ENCODE results near the gene NHLH1. TPM values are rescaled to one million over a fixed set of nuclear protein-coding genes. Genes with fewer than 3 reads are reported as not detected.

The NHLH1 gene
- total and polyA plus RNA-seq, 4 donors, result 0.08 TPM; not detected in 3

DNA sequence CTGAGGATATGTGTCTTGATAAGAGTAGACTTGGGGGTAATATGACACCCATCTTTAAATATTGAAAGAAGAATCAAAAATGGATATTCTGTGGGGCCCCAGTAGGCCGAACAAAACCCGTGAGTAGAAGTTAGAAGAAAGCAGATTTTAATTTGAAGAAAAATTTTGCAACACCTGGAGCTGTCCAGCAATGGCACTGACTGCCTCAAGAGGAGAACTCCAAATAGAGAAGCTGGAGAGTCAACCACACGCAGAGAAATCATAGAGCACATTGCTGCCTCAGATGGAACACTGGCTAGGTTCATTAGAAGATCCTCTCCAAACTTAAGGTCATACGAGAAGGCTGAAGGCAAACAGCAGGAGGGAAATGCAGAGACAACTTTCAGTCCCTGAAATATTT is 6.8 kb downstream of the NHLH1 start:
- no peaks in the 10 kb centered on the region for H3K36me3 ChIP-seq (ENCODE audit: control insufficient read depth in 4 of 4, insufficient read depth in 3 of 4, low read depth in 1 of 4, low read length in 3 of 4)
- no peak overlapping the region for H3K9ac ChIP-seq (ENCODE audit: low read depth in 1 of 2, low read length in 2 of 2)
- TF ChIP-seq, protein P1, sequence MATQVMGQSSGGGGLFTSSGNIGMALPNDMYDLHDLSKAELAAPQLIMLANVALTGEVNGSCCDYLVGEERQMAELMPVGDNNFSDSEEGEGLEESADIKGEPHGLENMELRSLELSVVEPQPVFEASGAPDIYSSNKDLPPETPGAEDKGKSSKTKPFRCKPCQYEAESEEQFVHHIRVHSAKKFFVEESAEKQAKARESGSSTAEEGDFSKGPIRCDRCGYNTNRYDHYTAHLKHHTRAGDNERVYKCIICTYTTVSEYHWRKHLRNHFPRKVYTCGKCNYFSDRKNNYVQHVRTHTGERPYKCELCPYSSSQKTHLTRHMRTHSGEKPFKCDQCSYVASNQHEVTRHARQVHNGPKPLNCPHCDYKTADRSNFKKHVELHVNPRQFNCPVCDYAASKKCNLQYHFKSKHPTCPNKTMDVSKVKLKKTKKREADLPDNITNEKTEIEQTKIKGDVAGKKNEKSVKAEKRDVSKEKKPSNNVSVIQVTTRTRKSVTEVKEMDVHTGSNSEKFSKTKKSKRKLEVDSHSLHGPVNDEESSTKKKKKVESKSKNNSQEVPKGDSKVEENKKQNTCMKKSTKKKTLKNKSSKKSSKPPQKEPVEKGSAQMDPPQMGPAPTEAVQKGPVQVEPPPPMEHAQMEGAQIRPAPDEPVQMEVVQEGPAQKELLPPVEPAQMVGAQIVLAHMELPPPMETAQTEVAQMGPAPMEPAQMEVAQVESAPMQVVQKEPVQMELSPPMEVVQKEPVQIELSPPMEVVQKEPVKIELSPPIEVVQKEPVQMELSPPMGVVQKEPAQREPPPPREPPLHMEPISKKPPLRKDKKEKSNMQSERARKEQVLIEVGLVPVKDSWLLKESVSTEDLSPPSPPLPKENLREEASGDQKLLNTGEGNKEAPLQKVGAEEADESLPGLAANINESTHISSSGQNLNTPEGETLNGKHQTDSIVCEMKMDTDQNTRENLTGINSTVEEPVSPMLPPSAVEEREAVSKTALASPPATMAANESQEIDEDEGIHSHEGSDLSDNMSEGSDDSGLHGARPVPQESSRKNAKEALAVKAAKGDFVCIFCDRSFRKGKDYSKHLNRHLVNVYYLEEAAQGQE (IDR thresholded peaks at IDR 0.05), result peak; percentile 85
- no peak for TF ChIP-seq TAF1 (conservative IDR thresholded peaks at IDR 0.05)
- 90% methylated on average over 4 of the region's 4 CpGs for whole genome bisulfite sequencing
- H3K9me3 ChIP-seq (ENCODE audit: control insufficient read depth in 4 of 4, low read length in 3 of 4), result no peaks in the 10 kb centered on the region
- peaks cover 0 to 7% (median 1%) of the 10 kb centered on the region in 4 donors for H3K4me1 ChIP-seq (ENCODE audit: control insufficient read depth in 4 of 4, insufficient read depth in 4 of 4, low read length in 3 of 4)
- no peak for DNase-seq (ENCODE audit: low spot score)
- H3K4me3 ChIP-seq (ENCODE audit: low read depth in 1 of 3, low read length in 3 of 3), result no peak overlapping the region
- no peaks in the 10 kb centered on the region for H3K27me3 ChIP-seq (ENCODE audit: control insufficient read depth in 4 of 4, insufficient read depth in 4 of 4, low read length in 3 of 4)
- no peak overlapping the region for H3K27ac ChIP-seq (ENCODE audit: low read depth in 1 of 2, low read length in 2 of 2)

DNA sequence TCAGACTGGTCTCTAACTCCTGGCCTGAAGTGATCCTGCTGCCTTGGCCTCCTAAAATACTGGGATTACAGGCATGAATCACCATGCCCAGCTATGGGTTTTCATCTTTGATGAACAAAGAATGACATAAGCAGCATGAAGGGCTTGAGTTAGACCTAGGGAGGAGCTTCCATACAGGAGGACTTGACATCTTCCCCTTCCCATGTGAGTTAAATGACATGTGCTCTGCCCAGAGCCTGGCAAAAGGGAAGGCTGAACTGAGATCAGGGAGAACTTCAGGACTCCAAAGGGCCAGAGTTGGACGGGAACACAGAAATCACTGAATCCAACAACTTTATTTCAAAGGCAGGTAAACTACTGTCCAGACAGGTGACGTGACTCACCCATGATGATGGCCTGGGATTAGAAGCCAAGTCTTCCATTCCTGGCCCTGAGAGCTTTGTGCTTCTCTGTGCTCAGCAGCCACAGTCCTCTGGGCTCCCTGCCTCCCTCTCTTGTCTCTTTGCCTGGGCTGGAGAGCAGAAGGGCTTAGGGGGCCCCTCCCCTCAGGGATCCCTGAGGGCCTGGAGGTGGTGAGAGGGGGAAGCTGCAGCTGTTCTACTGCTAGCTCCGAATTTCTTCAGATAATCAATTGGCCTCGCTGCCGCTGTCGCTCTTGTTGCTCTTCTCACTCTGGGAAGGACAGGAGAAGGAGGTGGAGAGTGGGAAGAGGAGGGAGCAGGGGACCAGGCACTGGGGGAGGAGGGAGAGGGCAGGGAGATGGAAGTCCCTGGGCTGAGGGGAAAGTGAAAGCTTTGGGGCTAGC is 7.6 kb downstream of the NHLH1 start:
- Histone ChIP-seq H3K27ac (ENCODE audit: low read depth in 1 of 2, low read length in 2 of 2) (no peak overlapping the region), H3K9ac (ENCODE audit: low read depth in 1 of 2, low read length in 2 of 2) (no peak overlapping the region), H3K9me3 (ENCODE audit: control insufficient read depth in 4 of 4, low read length in 3 of 4) (no peaks in the 10 kb centered on the region), H3K4me1 (ENCODE audit: control insufficient read depth in 4 of 4, insufficient read depth in 4 of 4, low read length in 3 of 4) (peaks cover 0 to 7% (median 1%) of the 10 kb centered on the region in 4 donors), H3K27me3 (ENCODE audit: control insufficient read depth in 4 of 4, insufficient read depth in 4 of 4, low read length in 3 of 4) (no peaks in the 10 kb centered on the region), H3K36me3 (ENCODE audit: control insufficient read depth in 4 of 4, insufficient read depth in 3 of 4, low read depth in 1 of 4, low read length in 3 of 4) (no peaks in the 10 kb centered on the region), H3K4me3 (ENCODE audit: low read depth in 1 of 3, low read length in 3 of 3) (no peak overlapping the region)
- TF ChIP-seq EGR1 (IDR thresholded peaks at IDR 0.05; ENCODE audit: low read depth in 2 of 2) (no peak), JUND (IDR thresholded peaks at IDR 0.05) (no peak), RAD21 (IDR thresholded peaks at IDR 0.05) (no peak), TAF1 (conservative IDR thresholded peaks at IDR 0.05) (no peak)
- TF ChIP-seq, protein P2, sequence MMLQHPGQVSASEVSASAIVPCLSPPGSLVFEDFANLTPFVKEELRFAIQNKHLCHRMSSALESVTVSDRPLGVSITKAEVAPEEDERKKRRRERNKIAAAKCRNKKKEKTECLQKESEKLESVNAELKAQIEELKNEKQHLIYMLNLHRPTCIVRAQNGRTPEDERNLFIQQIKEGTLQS (IDR thresholded peaks at IDR 0.05), result no peak
- DNase-seq (ENCODE audit: low spot score), result no peak
- WGBS, result 71% methylated on average over 6 of the region's 6 CpGs

DNA sequence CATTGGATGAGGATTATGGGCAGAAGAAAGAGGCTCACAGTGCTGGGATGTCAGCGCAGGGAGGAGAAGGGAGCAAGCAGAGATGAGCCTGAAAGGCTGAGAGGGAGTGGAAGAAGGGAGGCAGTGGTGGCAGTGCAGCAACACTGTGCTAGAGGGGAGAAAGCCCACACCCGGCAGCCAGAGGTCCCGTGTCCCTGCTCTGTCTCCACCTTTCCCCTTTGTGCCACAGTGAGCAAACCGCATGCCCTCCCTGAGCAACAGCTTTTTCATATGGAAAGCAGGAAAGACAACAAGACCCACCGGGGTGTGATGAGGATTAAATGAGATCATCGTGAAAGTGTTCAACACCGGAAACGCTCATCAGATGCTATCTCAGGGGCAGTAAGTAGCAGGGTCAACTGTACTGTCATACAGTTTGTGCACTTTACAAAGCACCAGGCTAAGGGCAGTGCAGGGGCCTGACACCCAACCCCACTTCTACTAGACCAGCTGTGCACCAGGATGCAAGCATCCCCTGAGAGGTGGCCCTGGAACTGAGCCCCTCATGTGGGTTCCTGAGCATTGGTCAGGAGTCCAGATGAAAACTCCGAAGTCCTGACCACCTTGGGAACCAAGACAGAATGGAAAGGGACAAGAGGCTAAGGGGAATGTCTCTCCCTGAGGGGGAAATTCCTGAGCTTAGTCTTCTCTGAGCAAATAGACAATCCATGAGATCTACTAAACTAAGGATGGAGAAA is 9.1 kb downstream of the NHLH1 start:
- TF ChIP-seq, protein P3, sequence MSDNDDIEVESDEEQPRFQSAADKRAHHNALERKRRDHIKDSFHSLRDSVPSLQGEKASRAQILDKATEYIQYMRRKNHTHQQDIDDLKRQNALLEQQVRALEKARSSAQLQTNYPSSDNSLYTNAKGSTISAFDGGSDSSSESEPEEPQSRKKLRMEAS (IDR thresholded peaks at IDR 0.05), result no peak
- TF ChIP-seq RAD21 (IDR thresholded peaks at IDR 0.05) (no peak), TAF1 (conservative IDR thresholded peaks at IDR 0.05) (no peak), FOXA1 (IDR thresholded peaks at IDR 0.05) (no peak)
- TF ChIP-seq, protein P2 (IDR thresholded peaks at IDR 0.05), result no peak
- no peaks in the 10 kb centered on the region for H3K9me3 ChIP-seq (ENCODE audit: control insufficient read depth in 4 of 4, low read length in 3 of 4)
- no peak overlapping the region for H3K4me3 ChIP-seq (ENCODE audit: low read depth in 1 of 3, low read length in 3 of 3)
- peak; percentile 28 for DNase-seq (ENCODE audit: low spot score)
- 31% methylated on average over 9 of the region's 9 CpGs for WGBS
- H3K4me1 ChIP-seq (ENCODE audit: control insufficient read depth in 4 of 4, insufficient read depth in 4 of 4, low read length in 3 of 4), result peaks cover 0 to 7% (median 1%) of the 10 kb centered on the region in 4 donors
- H3K27ac ChIP-seq (ENCODE audit: low read depth in 1 of 2, low read length in 2 of 2), result no peak overlapping the region
- no peaks in the 10 kb centered on the region for H3K36me3 ChIP-seq (ENCODE audit: control insufficient read depth in 4 of 4, insufficient read depth in 3 of 4, low read depth in 1 of 4, low read length in 3 of 4)
- H3K9ac ChIP-seq (ENCODE audit: low read depth in 1 of 2, low read length in 2 of 2), result no peak overlapping the region
- no peaks in the 10 kb centered on the region for H3K27me3 ChIP-seq (ENCODE audit: control insufficient read depth in 4 of 4, insufficient read depth in 4 of 4, low read length in 3 of 4)

Data from liver (tissue), 9 donors.